MM.1S (cell line): ENCODE results near the gene SUDS3.

Experiments
- DNase-seq: peaks from one replicate; pipeline ENCODE4 v3.0.0-alpha.2; 2015
- H2AFZ ChIP-seq: fragments of 300-600 bp; sonication (generic); 2 replicates; pipeline ENCODE4 v1.6.0; 2016; ENCODE audit warnings: antibody characterized with exemption, low read length
- H3F3A ChIP-seq: fragments of 300-600 bp; sonication (generic); 2 replicates; pipeline ENCODE4 v1.6.1; 2016; ENCODE audit warnings: mild to moderate bottlenecking, antibody characterized with exemption, low read length, moderate library complexity, mixed read lengths; ENCODE audit not compliant: insufficient read depth
- H3K27ac ChIP-seq: fragments of 300-600 bp; sonication (generic); 2 replicates; pipeline ENCODE4 v1.5.1; 2016; ENCODE audit warnings: mild to moderate bottlenecking, low read length
- H3K27me3 ChIP-seq: fragments of 300-600 bp; sonication (generic); replicated peaks from 2 replicates; pipeline ENCODE4 v1.6.0; 2016; ENCODE audit warnings: low read length; ENCODE audit not compliant: insufficient read depth
- H3K36me3 ChIP-seq: fragments of 300-600 bp; sonication (generic); replicated peaks from 2 replicates; pipeline ENCODE4 v1.6.1; 2016; ENCODE audit warnings: mild to moderate bottlenecking, low read length, mixed read lengths; ENCODE audit not compliant: insufficient read depth
- H3K4me1 ChIP-seq: fragments of 300-600 bp; sonication (generic); 2 replicates; pipeline ENCODE4 v1.6.1; 2016; ENCODE audit warnings: low read length, mixed read lengths
- H3K4me2 ChIP-seq: fragments of 300-600 bp; sonication (generic); 2 replicates; pipeline ENCODE4 v1.6.0; 2016; ENCODE audit warnings: low read depth, low read length
- H3K4me3 ChIP-seq: fragments of 300-600 bp; sonication (generic); 2 replicates; pipeline ENCODE4 v1.5.1; 2016; ENCODE audit warnings: low read length, mixed read lengths
- H3K79me2 ChIP-seq: fragments of 300-600 bp; sonication (generic); 2 replicates; pipeline ENCODE4 v1.6.1; 2016; ENCODE audit warnings: mixed run types, low read length, mixed read lengths
- H3K9ac ChIP-seq: fragments of 300-600 bp; sonication (generic); 2 replicates; pipeline ENCODE4 v1.6.1; 2016; ENCODE audit warnings: low read length, mixed read lengths
- H3K9me2 ChIP-seq: fragments of 300-600 bp; sonication (generic); replicated peaks from 2 replicates; pipeline ENCODE4 v1.6.1; 2016; ENCODE audit warnings: mild to moderate bottlenecking, low read length, mixed read lengths; ENCODE audit not compliant: insufficient read depth
- H3K9me3 ChIP-seq: fragments of 300-600 bp; sonication (generic); replicated peaks from 2 replicates; pipeline ENCODE4 v1.6.1; 2016; ENCODE audit warnings: mild to moderate bottlenecking, low read length, mixed read lengths; ENCODE audit not compliant: insufficient read depth
- H4K20me1 ChIP-seq: fragments of 300-600 bp; sonication (generic); 2 replicates; pipeline ENCODE4 v1.6.1; 2016; ENCODE audit warnings: mild to moderate bottlenecking, low read length, moderate library complexity, mixed read lengths; ENCODE audit not compliant: insufficient read depth
- CTCF ChIP-seq: fragments of 300-600 bp; sonication (generic); IDR thresholded peaks from 2 replicates; pipeline ENCODE4 v1.5.1; 2016; ENCODE audit warnings: antibody characterized with exemption, low read length, mixed read lengths
- EZH2 ChIP-seq: fragments of 300-600 bp; sonication (generic); optimal IDR thresholded peaks from 2 replicates; pipeline ENCODE3; 2017; ENCODE audit warnings: low read depth, mild to moderate bottlenecking, antibody characterized with exemption, low read length, mixed read lengths
- EZH2phosphoT487 ChIP-seq: fragments of 300-600 bp; sonication (generic); IDR thresholded peaks from 2 replicates; pipeline ENCODE4 v1.6.1; 2018; ENCODE audit warnings: antibody characterized with exemption, low read length

The SUDS3 gene

GRCh38 chr12:118391836-118392235, 15.5 kb downstream of the SUDS3 start:
- no peak overlapping the region for H3K4me3 ChIP-seq
- H3K27ac ChIP-seq: no peak overlapping the region
- H3K36me3 ChIP-seq: no peaks in the 10 kb centered on the region
- H3K9me3 ChIP-seq: no peaks in the 10 kb centered on the region
- H3K9ac ChIP-seq: no peak overlapping the region
- no peak for TF ChIP-seq CTCF
- no peak for TF ChIP-seq EZH2phosphoT487
- no peak for TF ChIP-seq EZH2
- no peaks in the 10 kb centered on the region for H3K9me2 ChIP-seq
- H3K4me1 ChIP-seq: no peaks in the 10 kb centered on the region
- H3K27me3 ChIP-seq: no peaks in the 10 kb centered on the region
- H2AFZ ChIP-seq: no peak overlapping the region
- no peaks in the 10 kb centered on the region for H4K20me1 ChIP-seq
- no peaks in the 10 kb centered on the region for H3F3A ChIP-seq
- H3K4me2 ChIP-seq: no peak overlapping the region
- H3K79me2 ChIP-seq: no peaks in the 10 kb centered on the region
- DNase-seq: no peak

DNA sequence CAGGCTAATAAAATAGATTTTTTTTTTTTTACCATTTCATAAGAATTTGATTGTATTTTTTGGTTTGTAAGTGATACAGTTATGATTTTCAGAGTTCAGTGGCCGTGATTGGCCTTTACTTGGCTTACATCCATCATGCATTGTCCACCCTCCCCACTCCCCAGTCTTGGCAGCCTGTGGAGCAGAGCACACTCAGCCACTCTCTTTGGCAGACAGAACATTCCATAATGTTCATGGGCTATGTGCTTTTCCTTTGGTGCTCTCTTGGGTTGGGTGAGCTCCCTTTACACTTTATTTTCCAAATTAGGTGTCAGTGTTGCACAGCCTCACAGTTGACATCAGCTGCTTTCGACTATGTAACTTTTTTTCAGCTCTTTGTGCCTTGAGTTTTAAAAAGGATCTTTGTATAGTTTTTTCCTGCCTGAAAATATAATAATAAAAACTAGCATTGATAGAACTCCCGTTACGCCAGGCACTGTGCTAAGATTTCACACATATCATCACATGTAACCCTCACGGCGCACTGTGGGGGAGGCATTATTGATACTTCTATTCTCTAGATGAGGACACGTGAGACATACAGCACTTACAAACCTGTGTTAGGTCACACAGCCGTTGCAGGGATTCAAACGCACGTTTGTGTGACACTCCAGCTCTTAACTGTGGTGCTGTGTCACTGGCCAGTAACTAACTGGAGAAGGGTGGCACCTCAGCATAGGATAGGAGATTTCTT, 21.5 kb downstream of the SUDS3 start:
- Histone ChIP-seq H3K36me3 (no peaks in the 10 kb centered on the region), H3K9me2 (no peaks in the 10 kb centered on the region), H3K9me3 (no peaks in the 10 kb centered on the region), H3K4me2 (no peak overlapping the region), H2AFZ (no peak overlapping the region), H3F3A (no peaks in the 10 kb centered on the region), H3K9ac (no peak overlapping the region), H3K27ac (no peak overlapping the region), H3K4me1 (no peaks in the 10 kb centered on the region), H3K79me2 (no peaks in the 10 kb centered on the region), H3K27me3 (no peaks in the 10 kb centered on the region), H4K20me1 (no peaks in the 10 kb centered on the region), H3K4me3 (no peak overlapping the region)
- DNase-seq: no peak
- TF ChIP-seq CTCF (no peak), EZH2phosphoT487 (no peak), EZH2 (no peak)

GRCh38 chr12:118398524-118398923, 22.2 kb downstream of the SUDS3 start:
- no peak overlapping the region for H3K4me2 ChIP-seq
- H2AFZ ChIP-seq: no peak overlapping the region
- no peaks in the 10 kb centered on the region for H3K9me2 ChIP-seq
- no peaks in the 10 kb centered on the region for H3K36me3 ChIP-seq
- DNase-seq: no peak
- TF ChIP-seq EZH2: no peak
- no peak overlapping the region for H3K9ac ChIP-seq
- H3K4me3 ChIP-seq: no peak overlapping the region
- H3K79me2 ChIP-seq: no peaks in the 10 kb centered on the region
- no peaks in the 10 kb centered on the region for H4K20me1 ChIP-seq
- no peak overlapping the region for H3K27ac ChIP-seq
- no peaks in the 10 kb centered on the region for H3K4me1 ChIP-seq
- no peaks in the 10 kb centered on the region for H3K27me3 ChIP-seq
- no peaks in the 10 kb centered on the region for H3K9me3 ChIP-seq
- H3F3A ChIP-seq: no peaks in the 10 kb centered on the region

- H3K27ac ChIP-seq: no peak overlapping the region
- no peak overlapping the region for H3K9ac ChIP-seq
- no peaks in the 10 kb centered on the region for H3K9me3 ChIP-seq
- DNase-seq: no peak
- H3K27me3 ChIP-seq: no peaks in the 10 kb centered on the region
- H2AFZ ChIP-seq: no peak overlapping the region
- H4K20me1 ChIP-seq: no peaks in the 10 kb centered on the region
- no peak overlapping the region for H3K4me3 ChIP-seq
- no peaks in the 10 kb centered on the region for H3K9me2 ChIP-seq
- no peaks in the 10 kb centered on the region for H3K36me3 ChIP-seq
- H3K4me1 ChIP-seq: no peaks in the 10 kb centered on the region
- no peaks in the 10 kb centered on the region for H3K79me2 ChIP-seq
- H3F3A ChIP-seq: no peaks in the 10 kb centered on the region
- TF ChIP-seq EZH2: no peak
- no peak for TF ChIP-seq EZH2phosphoT487
- no peak for TF ChIP-seq CTCF
- H3K4me2 ChIP-seq: no peak overlapping the region
Observed at GRCh38 chr12:118398940-118399339, 22.6 kb downstream of the SUDS3 start.
